Activated effector memory CD4-positive, alpha-beta T cell treated with anti-CD3 and anti-CD28 coated beads, Interleukin-2, amount 50 U/mL, for 16 hours (primary cell): ENCODE measurements around the gene TSPAN5.
"Not testable (repeated sequence)": the region's sequence is repeated elsewhere in the genome, so short reads cannot be mapped to it uniquely, and the experiment has no call there.

Source experiments
- DNase-seq: peaks from one replicate; pipeline ENCODE4 v3.0.0-alpha.2; 2020

The TSPAN5 gene

DNA sequence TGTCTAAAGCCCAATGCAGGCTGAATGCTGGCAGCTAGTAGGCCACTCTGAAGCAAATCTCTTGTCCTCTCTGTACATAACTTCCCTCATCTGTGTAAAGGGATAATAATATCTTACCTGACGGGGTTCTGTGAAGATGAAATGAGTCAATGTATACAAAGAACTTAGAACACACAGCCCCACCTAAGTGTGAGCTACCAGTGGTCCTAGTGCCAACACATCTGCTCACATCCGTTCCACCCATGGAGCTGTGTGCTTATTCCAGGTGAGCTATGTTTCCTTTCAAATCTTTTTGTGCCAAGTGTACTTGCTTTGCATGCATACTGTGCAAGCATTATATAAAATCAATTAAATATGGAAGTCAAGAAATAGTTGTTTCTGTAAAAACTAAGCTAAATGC is 116.4 kb downstream of the TSPAN5 start:
- DNase-seq = no peak

DNA sequence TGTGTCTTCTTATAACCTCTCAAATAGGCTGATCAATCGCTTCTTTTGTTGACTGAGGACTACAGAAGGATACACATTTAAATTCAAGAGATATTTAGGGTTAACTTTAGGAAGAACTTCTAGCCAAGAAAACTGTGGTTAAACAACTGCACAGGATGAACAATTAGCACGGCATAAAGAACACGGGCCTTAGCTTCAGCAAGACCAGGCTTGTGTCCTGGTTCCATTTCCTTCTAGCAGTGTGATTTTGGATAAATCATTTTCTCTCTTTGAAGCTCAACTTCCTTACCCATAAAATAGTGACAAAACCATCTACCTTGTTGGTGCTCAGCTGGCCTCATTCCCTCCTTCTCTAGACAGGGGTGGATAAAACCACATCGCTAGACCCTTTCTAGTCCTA is 117.6 kb downstream of the TSPAN5 start:
- no peak for DNase-seq

- no peak for DNase-seq
Observed at GRCh38 chr4:98539741-98540140, 118.7 kb downstream of the TSPAN5 start.

- no peak for DNase-seq
Observed at GRCh38 chr4:98539299-98539698, 119.1 kb downstream of the TSPAN5 start.

- DNase-seq = no peak
Observed at GRCh38 chr4:98536631-98537030, 121.8 kb downstream of the TSPAN5 start.

DNA sequence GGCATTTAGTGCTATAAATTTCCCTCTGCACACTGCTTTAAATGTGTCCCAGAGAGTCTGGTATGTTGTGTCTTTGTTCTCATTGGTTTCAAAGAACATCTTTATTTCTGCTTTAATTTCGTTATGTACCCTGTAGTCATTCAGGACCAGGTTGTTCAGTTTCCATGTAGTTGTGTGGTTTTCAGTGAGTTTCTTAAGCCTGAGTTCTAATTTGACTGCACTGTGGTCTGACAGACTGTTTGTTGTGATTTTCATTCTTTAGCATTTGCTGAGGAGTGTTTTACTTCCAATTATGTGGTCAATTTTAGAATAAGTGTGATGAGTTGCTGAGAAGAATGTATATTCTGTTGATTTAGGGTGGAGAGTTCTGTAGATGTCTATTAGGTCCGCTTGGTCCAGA is 124.3 kb downstream of the TSPAN5 start:
- DNase-seq = not testable (repeated sequence)

- no peak for DNase-seq
Observed at GRCh38 chr4:98530572-98530971, 127.8 kb downstream of the TSPAN5 start.

DNA sequence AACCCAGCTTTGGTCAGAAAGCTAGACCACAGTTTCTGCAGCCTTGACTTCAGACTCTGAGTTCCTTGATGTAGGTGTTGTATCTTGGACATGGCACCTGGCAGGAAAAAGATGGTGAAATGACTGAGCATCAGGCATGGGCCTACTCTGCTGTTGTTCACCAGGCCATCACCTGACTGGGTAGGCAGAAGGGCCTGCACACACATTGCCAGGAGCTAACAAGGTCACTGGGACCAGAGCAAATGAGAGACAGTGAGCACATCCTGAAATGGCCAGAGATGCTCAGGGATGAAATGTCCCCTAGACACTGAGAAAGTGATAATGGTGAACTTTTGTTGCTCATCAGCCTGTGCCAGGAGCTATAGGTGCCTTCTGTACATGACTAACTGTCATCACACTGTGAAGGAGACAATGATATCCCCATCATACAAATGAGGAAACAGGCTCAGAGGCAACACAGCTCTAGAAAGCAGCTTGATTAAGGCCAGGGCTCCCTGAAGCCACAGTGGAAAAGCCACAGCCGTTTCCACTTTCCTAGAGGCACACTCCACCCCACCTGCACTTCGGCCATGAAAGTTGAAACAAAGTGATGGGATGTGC is 128.3 kb downstream of the TSPAN5 start:
- no peak for DNase-seq

DNA sequence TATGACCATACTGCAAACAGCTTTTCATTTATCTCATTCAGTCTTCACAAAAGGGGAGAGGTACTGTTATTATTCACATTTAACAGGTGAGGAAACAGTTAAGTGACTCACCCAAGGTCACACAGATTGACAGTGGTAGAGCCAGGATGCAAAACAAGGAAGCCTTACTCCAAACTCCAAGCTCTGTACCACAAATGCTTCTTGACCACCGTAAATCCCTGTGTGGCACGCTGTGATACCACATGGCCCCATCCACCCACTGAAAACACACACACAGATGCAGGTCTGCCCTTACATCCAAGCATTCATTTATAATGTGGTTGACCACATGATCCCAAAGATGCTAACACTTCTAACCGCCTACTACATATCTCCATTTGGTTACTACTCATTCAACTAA is 129.5 kb downstream of the TSPAN5 start:
- DNase-seq = no peak

GRCh38 chr4:98527534-98528269 is 130.7 kb downstream of the TSPAN5 start:
- no peak for DNase-seq

DNA sequence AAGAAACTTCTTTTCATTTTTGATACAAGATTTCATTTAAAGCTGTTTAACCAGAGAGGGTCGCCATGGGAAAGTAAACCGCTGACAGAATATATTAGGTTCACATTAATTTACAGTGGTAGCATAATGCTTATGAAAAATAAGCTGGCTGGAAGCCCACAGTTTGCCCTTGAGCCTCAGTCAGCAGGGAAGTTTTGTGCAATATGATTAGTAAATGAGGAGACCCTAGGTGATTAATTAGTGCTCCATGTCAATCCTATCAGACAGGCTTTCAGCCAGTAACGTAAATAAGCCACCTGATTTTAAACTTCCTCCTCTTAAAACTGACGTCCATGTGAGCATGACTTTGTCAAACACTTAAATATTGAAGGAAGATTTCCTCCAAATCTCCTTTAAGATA is 134.2 kb downstream of the TSPAN5 start:
- DNase-seq = no peak

- no peak for DNase-seq
Observed at GRCh38 chr4:98522636-98523395, 135.6 kb downstream of the TSPAN5 start.

DNA sequence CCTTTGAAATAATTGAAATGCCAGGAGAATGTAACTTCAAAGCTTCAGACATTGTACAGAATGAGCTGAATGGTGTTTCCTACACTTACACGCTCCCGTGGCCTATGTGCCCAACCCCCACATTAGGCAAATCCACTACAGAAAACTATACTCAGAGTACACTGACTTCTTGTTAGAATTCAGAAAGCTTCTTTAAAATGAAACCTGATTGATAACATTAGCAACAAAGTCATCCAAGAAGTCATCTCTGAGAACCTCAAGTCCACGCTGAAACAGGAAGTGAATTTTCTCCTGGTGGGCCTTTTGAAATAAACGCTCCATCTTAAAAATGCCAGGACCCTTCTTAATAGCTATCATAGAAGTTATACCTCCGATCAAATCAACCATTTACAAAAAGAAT is 136.3 kb downstream of the TSPAN5 start:
- DNase-seq = no peak

DNA sequence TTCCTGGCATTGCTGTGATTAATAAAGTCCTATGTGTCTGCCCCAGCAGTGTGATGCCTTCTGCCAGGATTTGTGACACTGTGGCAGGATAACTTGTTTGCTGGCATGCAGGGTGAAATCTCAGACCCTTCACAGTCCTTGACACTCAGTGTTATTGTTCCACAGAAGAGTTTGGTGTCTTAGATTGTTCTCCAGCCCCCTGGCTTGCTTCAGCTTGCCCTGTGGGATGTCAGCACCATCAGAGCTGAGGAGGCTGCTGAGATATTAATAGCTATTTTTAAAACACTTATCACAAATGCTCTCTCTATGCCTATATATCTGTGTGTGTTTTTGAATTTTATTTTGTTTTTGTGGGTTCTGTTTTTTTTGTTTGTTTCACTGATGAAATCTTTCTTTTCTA is 136.9 kb downstream of the TSPAN5 start:
- no peak for DNase-seq

- no peak for DNase-seq
Observed at GRCh38 chr4:98519268-98519977, 139.0 kb downstream of the TSPAN5 start.

GRCh38 chr4:98518559-98519267 is 139.7 kb downstream of the TSPAN5 start:
- no peak for DNase-seq

DNA sequence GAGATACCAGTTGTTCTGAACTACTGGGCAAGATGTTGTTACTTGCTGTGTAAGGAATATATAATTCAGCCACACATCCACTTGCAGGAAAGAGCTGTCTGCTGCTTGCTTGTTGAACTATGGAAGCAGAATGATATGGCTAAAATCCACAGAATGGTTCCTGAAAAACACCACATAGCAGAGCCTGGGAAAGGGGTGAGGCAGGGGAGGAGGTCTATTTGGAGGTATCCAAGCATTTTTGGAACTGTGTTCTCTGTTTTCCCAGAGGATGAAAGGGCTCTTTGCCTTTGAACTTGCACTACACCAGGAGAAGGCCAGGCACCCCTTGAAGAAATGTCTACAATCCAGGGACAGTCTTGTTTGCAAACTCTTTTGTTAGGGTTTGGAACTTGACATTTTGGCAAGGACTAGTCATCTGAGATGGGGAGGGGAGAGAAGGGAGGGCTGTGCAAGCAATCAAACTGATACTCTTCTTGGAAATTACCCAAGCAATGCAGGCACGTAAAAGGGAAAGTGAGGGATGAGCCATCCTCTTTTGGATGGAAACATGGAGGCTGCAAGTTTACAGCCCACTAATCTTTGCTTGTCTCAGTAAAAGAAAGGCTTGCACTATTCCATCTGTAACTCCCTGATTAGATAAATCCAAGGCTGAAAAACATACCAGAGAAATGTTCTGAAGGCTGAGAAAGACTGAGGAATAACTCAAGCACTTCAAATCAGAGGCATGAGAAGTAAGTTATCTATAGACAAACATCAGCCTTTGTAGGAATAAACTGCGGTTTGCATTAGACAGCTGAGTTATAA is 141.0 kb downstream of the TSPAN5 start:
- no peak for DNase-seq

- DNase-seq = no peak
Observed at GRCh38 chr4:98516441-98517217, 141.8 kb downstream of the TSPAN5 start.

GRCh38 chr4:98516042-98516440 is 142.4 kb downstream of the TSPAN5 start:
- DNase-seq = no peak

DNA sequence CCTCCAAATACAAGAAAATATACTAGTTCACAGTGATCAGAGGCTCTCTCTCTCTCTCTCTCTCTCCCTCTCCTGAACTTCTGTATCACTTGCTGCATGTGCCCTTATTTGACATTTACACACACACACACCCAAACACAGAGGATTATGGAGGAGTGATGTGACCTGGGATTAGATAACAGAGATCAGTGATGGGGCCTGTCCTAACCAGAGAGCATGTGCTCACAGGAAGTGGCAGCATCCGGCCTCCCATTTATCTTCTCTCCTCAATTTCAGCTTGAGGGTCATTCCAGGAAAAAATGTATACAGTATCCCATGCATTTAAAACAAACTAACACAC is 143.0 kb downstream of the TSPAN5 start:
- no peak for DNase-seq
